Measurements from ENCODE around the gene ARPC5.

The ARPC5 gene

DNA sequence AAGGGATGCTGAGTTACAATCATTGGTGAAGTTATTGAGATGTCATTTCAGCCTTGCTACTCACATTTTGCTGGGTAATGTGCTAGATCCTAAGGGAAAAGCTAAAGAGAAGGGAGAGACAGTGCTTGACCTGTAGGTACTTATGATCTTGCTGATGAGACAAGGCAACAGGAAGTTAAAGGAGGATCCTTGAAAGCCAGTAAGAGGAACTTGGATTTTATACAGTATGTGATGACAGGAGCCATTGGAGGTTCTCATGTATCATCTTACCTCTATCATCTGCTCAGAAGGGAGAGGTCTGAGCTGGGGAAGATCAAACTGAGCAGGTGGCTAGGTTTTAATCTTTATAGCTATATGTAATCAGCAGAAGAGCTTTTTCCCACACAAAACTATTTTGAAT, 11.2 kb upstream of the ARPC5 start:
- TF ChIP-seq, protein P1, sequence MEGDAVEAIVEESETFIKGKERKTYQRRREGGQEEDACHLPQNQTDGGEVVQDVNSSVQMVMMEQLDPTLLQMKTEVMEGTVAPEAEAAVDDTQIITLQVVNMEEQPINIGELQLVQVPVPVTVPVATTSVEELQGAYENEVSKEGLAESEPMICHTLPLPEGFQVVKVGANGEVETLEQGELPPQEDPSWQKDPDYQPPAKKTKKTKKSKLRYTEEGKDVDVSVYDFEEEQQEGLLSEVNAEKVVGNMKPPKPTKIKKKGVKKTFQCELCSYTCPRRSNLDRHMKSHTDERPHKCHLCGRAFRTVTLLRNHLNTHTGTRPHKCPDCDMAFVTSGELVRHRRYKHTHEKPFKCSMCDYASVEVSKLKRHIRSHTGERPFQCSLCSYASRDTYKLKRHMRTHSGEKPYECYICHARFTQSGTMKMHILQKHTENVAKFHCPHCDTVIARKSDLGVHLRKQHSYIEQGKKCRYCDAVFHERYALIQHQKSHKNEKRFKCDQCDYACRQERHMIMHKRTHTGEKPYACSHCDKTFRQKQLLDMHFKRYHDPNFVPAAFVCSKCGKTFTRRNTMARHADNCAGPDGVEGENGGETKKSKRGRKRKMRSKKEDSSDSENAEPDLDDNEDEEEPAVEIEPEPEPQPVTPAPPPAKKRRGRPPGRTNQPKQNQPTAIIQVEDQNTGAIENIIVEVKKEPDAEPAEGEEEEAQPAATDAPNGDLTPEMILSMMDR (IDR thresholded peaks at IDR 0.05; ENCODE audit: insufficient read depth, low read depth, low read length, missing control alignments), result no peak
- no peak for DNase-seq (ENCODE audit: low read depth)

DNA sequence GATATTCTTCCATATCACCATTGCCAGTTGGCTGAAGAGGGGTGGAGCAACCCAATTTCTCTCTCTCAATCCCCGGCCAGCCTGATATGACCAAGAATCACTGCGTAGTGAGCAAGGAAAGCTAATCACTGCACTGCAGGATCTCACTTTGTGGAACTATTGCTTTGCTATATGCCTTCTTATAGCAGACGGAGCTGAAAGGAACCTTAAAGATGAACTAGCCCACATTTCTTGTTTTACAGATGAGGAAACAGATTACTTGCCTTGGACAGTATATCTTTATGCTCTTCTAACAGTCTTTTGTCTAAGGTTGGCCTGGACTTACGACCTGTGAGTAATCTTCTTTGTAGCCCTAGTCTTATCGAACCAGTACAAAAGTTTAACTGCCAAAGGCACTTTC, 9.9 kb upstream of the ARPC5 start:
- H3K4me3 ChIP-seq (ENCODE audit: low read length), result no peak overlapping the region
- no peak for DNase-seq (ENCODE audit: low read depth)
- TF ChIP-seq, protein P1 (IDR thresholded peaks at IDR 0.05; ENCODE audit: insufficient read depth, low read depth, low read length, missing control alignments), result no peak

More for the DNA sequence above, 11.2 kb upstream of the ARPC5 start:
- no peak overlapping the region for H3K4me3 ChIP-seq (ENCODE audit: low read length)

DNA sequence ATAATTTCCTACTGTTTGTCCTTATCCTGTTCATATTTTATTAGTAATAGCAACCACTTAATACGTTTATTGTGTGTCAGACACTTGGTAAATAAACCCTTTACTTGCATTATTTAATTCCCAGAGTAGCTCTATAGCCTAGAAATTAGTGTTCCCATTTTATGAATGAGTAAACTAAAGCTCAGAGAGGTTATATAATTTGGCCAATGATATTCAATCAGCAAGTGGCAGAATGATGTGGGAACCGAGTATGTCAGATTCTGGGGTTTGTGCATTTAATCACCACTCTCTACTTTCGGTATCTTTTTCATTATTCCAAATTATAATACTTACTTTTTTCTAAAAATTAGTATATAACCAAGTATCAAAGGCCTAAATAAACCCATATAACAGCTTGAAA, 6.6 kb upstream of the ARPC5 start:
- DNase-seq (ENCODE audit: low read depth), result no peak

DNA sequence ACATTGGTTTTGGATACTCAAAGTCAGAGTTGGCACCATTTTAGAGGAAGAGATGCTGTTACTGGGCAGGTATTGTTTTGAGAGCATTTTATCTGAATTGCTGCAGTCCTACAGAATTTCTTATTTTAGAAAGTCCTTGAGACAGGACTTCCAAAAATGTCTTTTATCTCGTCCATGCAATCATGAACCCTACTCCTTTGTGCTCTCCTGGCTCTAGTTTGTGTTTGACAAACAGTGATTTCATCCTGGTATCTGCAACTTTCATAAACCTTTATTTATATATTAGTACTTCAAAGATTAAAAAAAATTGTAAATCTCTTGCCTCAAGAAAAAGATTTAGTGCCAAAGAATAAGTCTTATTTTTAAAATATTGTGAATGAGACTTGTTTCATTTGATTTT, 4.6 kb upstream of the ARPC5 start:
- TF ChIP-seq, protein P1 (IDR thresholded peaks at IDR 0.05; ENCODE audit: insufficient read depth, low read depth, low read length, missing control alignments), result no peak
- no peak for DNase-seq (ENCODE audit: low read depth)
- no peak overlapping the region for H3K4me3 ChIP-seq (ENCODE audit: low read length)

More for the DNA sequence above, 6.6 kb upstream of the ARPC5 start:
- TF ChIP-seq, protein P1 (IDR thresholded peaks at IDR 0.05; ENCODE audit: insufficient read depth, low read depth, low read length, missing control alignments), result no peak
- H3K4me3 ChIP-seq (ENCODE audit: low read length), result no peak overlapping the region

DNA sequence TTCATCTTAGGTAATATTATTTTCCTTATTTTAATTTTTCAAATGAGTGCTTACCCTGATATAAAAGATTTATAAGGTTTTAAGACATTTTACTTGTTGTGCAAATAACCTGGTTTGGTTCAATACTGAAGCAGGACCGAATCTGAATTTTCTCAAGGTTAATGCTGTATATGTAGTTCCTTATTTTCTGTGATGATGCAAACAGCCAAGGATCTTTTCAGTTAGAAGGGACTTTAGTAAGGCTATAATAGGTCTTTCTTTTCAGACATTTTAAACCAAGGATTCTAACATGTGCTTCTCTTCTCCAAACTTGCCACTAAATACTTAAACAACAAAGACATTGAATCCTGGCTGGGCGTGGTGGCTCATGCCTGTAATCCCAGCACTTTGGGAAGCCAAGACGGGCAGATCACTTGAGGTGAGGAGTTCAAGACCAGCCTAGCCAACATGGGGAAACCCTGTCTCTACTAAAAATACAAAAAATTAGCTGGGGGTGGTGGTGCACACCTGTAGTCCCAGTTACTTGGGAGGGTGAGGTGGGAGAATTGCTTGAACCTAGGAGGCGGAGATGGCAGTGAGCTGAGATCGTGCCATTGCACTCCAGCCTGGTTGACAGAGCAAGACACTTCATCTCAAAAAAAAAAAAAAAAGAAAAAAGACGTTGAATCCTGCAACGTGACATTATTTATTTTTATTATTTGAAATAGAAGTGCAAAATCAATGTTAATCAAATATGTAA, 3.2 kb upstream of the ARPC5 start:
- H3K4me3 ChIP-seq (ENCODE audit: low read length), result no peak overlapping the region
- TF ChIP-seq, protein P1 (IDR thresholded peaks at IDR 0.05; ENCODE audit: insufficient read depth, low read depth, low read length, missing control alignments), result no peak
- no peak for DNase-seq (ENCODE audit: low read depth)

DNA sequence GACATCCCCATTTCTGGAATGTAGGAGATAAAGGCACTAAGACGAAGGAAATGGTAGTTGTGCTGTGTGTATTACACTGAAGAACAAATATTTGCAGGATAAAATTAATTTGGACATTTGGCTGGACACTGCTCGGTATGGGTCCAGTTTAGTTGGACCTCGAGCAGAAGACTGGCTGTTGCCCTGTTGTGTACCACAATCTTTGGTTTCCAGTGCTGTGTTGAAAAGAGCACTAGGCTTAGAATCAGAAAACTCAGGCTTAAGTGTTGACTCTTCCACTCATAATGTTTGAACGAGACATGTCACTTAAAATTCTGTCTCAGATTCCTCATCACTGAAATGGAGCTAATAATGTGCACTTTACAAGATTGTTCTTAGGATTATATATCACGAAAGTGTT, 1.2 kb upstream of the ARPC5 start:
- DNase-seq (ENCODE audit: low read depth), result no peak
- TF ChIP-seq, protein P1 (IDR thresholded peaks at IDR 0.05; ENCODE audit: insufficient read depth, low read depth, low read length, missing control alignments), result no peak
- H3K4me3 ChIP-seq (ENCODE audit: low read length), result no peak overlapping the region

DNA sequence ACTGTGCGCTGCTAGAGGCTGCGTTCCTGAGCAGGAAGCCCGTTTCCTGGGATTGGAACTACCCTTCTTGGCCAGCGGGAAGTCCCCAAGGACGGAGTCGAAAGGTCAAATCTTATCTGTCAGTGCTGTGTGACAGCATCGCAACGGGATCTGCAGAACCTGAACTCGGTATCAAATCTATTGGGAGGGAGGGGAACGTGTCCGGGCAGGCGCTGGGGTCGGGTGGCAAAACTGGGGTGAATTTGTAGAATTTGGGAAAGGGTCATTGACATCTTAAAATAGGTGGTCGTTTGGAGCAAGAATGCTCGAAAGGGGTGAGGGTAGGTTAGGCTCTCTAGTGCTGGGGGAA, 725 bp upstream of the ARPC5 start:
- DNase-seq (ENCODE audit: low read depth), result no peak
- TF ChIP-seq, protein P1 (IDR thresholded peaks at IDR 0.05; ENCODE audit: insufficient read depth, low read depth, low read length, missing control alignments), result no peak
- peak overlapping the region; percentile 91 for H3K4me3 ChIP-seq (ENCODE audit: low read length)

All from epithelial cell of esophagus (primary cell).